ENCODE measurements around the gene ZNF274. TPM values are rescaled to one million over a fixed set of nuclear protein-coding genes. Genes with fewer than 3 reads are reported as not detected.

ZNF274 gene
- total and polyA plus RNA-seq, 9 donors, result 8.0 to 10.7 (median 9.0) TPM

GRCh38 chr19:58204566-58204965, 21.7 kb downstream of the ZNF274 start:
- Histone ChIP-seq H3K9me3 (replicated peaks; ENCODE audit: control insufficient read depth, low read depth, low read length) (peaks cover 93% of the 10 kb centered on the region), H3K4me1 (ENCODE audit: control insufficient read depth, insufficient read depth, low read length) (no peaks in the 10 kb centered on the region), H3K27me3 (ENCODE audit: control insufficient read depth, insufficient read depth, low read length) (peaks cover 2% of the 10 kb centered on the region), H3K36me3 (ENCODE audit: control insufficient read depth, insufficient read depth, low read length) (peaks cover 46% of the 10 kb centered on the region), H3K27ac (ENCODE audit: low read length) (no peak overlapping the region), H3K4me3 (ENCODE audit: low read length) (no peak overlapping the region)
- DNase-seq, result no peak
- 46% methylated on average over 4 of the region's 15 CpGs for WGBS (ENCODE audit: insufficient coverage)

- no peak for DNase-seq
- WGBS (ENCODE audit: insufficient coverage), result 100% methylated on average over 7 of the region's 8 CpGs
- Histone ChIP-seq H3K27ac (ENCODE audit: low read length) (no peak overlapping the region), H3K36me3 (ENCODE audit: control insufficient read depth, insufficient read depth, low read length) (peaks cover 71% of the 10 kb centered on the region), H3K4me3 (ENCODE audit: low read length) (no peak overlapping the region), H3K27me3 (ENCODE audit: control insufficient read depth, insufficient read depth, low read length) (peaks cover 2% of the 10 kb centered on the region), H3K4me1 (ENCODE audit: control insufficient read depth, insufficient read depth, low read length) (no peaks in the 10 kb centered on the region), H3K9me3 (replicated peaks; ENCODE audit: control insufficient read depth, low read depth, low read length) (peaks cover 95% of the 10 kb centered on the region)
These were observed 26.7 kb downstream of the ZNF274 start for GRCh38 chr19:58209577-58209976.

- peaks cover 59% of the 10 kb centered on the region for H3K36me3 ChIP-seq (ENCODE audit: control insufficient read depth, insufficient read depth, low read length)
- no peak for DNase-seq
These were observed 29.6 kb downstream of the ZNF274 start for GRCh38 chr19:58212336-58213074.

GRCh38 chr19:58213075-58213369, 30.2 kb downstream of the ZNF274 start:
- no peak overlapping the region for H3K27ac ChIP-seq (ENCODE audit: low read length)
- H3K4me1 ChIP-seq (ENCODE audit: control insufficient read depth, insufficient read depth, low read length), result no peaks in the 10 kb centered on the region
- no CpG with 5 or more reads among the region's 1 CpG for WGBS (ENCODE audit: insufficient coverage)
- no peak for DNase-seq
- peaks cover 54% of the 10 kb centered on the region for H3K36me3 ChIP-seq (ENCODE audit: control insufficient read depth, insufficient read depth, low read length)
- H3K4me3 ChIP-seq (ENCODE audit: low read length), result no peak overlapping the region
- H3K9me3 ChIP-seq (replicated peaks; ENCODE audit: control insufficient read depth, low read depth, low read length), result peaks cover 93% of the 10 kb centered on the region
- H3K27me3 ChIP-seq (ENCODE audit: control insufficient read depth, insufficient read depth, low read length), result no peaks in the 10 kb centered on the region

More at GRCh38 chr19:58212336-58213074, 29.6 kb downstream of the ZNF274 start:
- WGBS (ENCODE audit: insufficient coverage), result 97% methylated on average over 12 of the region's 17 CpGs
- Histone ChIP-seq H3K27ac (ENCODE audit: low read length) (no peak overlapping the region), H3K9me3 (replicated peaks; ENCODE audit: control insufficient read depth, low read depth, low read length) (peaks cover 93% of the 10 kb centered on the region), H3K4me3 (ENCODE audit: low read length) (no peak overlapping the region), H3K4me1 (ENCODE audit: control insufficient read depth, insufficient read depth, low read length) (no peaks in the 10 kb centered on the region), H3K27me3 (ENCODE audit: control insufficient read depth, insufficient read depth, low read length) (no peaks in the 10 kb centered on the region)

- Histone ChIP-seq H3K4me3 (ENCODE audit: low read length) (no peak overlapping the region), H3K4me1 (ENCODE audit: control insufficient read depth, insufficient read depth, low read length) (no peaks in the 10 kb centered on the region), H3K27ac (ENCODE audit: low read length) (no peak overlapping the region), H3K36me3 (ENCODE audit: control insufficient read depth, insufficient read depth, low read length) (peaks cover 16% of the 10 kb centered on the region), H3K9me3 (replicated peaks; ENCODE audit: control insufficient read depth, low read depth, low read length) (peaks cover 58% of the 10 kb centered on the region), H3K27me3 (ENCODE audit: control insufficient read depth, insufficient read depth, low read length) (no peaks in the 10 kb centered on the region)
- no peak for DNase-seq
- WGBS (ENCODE audit: insufficient coverage), result 51% methylated on average over 31 of the region's 34 CpGs
These were observed 34.2 kb downstream of the ZNF274 start for GRCh38 chr19:58217069-58217481.

GRCh38 chr19:58217607-58218391, 34.9 kb downstream of the ZNF274 start:
- H3K27ac ChIP-seq (ENCODE audit: low read length), result no peak overlapping the region
- WGBS (ENCODE audit: insufficient coverage), result 95% methylated on average over 19 of the region's 25 CpGs
- H3K27me3 ChIP-seq (ENCODE audit: control insufficient read depth, insufficient read depth, low read length), result no peaks in the 10 kb centered on the region
- H3K4me3 ChIP-seq (ENCODE audit: low read length), result no peak overlapping the region
- DNase-seq, result no peak
- H3K36me3 ChIP-seq (ENCODE audit: control insufficient read depth, insufficient read depth, low read length), result peaks cover 9% of the 10 kb centered on the region
- no peaks in the 10 kb centered on the region for H3K4me1 ChIP-seq (ENCODE audit: control insufficient read depth, insufficient read depth, low read length)
- H3K9me3 ChIP-seq (replicated peaks; ENCODE audit: control insufficient read depth, low read depth, low read length), result peaks cover 51% of the 10 kb centered on the region

- no peak overlapping the region for H3K4me3 ChIP-seq (ENCODE audit: low read length)
- no peaks in the 10 kb centered on the region for H3K27me3 ChIP-seq (ENCODE audit: control insufficient read depth, insufficient read depth, low read length)
- DNase-seq, result no peak
- H3K36me3 ChIP-seq (ENCODE audit: control insufficient read depth, insufficient read depth, low read length), result peaks cover 3% of the 10 kb centered on the region
- WGBS (ENCODE audit: insufficient coverage), result 54% methylated on average over 9 of the region's 9 CpGs
- no peak overlapping the region for H3K27ac ChIP-seq (ENCODE audit: low read length)
- H3K9me3 ChIP-seq (replicated peaks; ENCODE audit: control insufficient read depth, low read depth, low read length), result peaks cover 48% of the 10 kb centered on the region
- no peaks in the 10 kb centered on the region for H3K4me1 ChIP-seq (ENCODE audit: control insufficient read depth, insufficient read depth, low read length)
These were observed 36.0 kb downstream of the ZNF274 start for GRCh38 chr19:58218899-58219298.

GRCh38 chr19:58227964-58228584, 45.2 kb downstream of the ZNF274 start:
- peaks cover 33% of the 10 kb centered on the region for H3K36me3 ChIP-seq (ENCODE audit: control insufficient read depth, insufficient read depth, low read length)
- DNase-seq, result no peak
- H3K9me3 ChIP-seq (replicated peaks; ENCODE audit: control insufficient read depth, low read depth, low read length), result peaks cover 17% of the 10 kb centered on the region
- H3K27me3 ChIP-seq (ENCODE audit: control insufficient read depth, insufficient read depth, low read length), result no peaks in the 10 kb centered on the region
- peak overlapping the region; percentile 93 for H3K27ac ChIP-seq (ENCODE audit: low read length)
- WGBS (ENCODE audit: insufficient coverage), result 4% methylated on average over 23 of the region's 23 CpGs
- H3K4me3 ChIP-seq (ENCODE audit: low read length), result peak overlapping the region; percentile 94
- peaks cover 14% of the 10 kb centered on the region for H3K4me1 ChIP-seq (ENCODE audit: control insufficient read depth, insufficient read depth, low read length)

- peak; percentile 78 for DNase-seq
- Histone ChIP-seq H3K4me1 (ENCODE audit: control insufficient read depth, insufficient read depth, low read length) (peaks cover 14% of the 10 kb centered on the region), H3K27me3 (ENCODE audit: control insufficient read depth, insufficient read depth, low read length) (no peaks in the 10 kb centered on the region), H3K4me3 (ENCODE audit: low read length) (peak within 1 kb of the TSS; percentile 94), H3K27ac (ENCODE audit: low read length) (peak within 1 kb of the TSS; percentile 93), H3K36me3 (ENCODE audit: control insufficient read depth, insufficient read depth, low read length) (peaks cover 38% of the 10 kb centered on the region), H3K9me3 (replicated peaks; ENCODE audit: control insufficient read depth, low read depth, low read length) (peaks cover 15% of the 10 kb centered on the region)
- under 1% methylated on average over 60 of the region's 62 CpGs for WGBS (ENCODE audit: insufficient coverage)
These were observed 45.9 kb downstream of the ZNF274 start, which contains the start of gene ZNF544 for GRCh38 chr19:58228585-58229254. TSS of gene ZNF544 (plus strand) at chr19:58228914. CDS start at chr19:58244024, 15,110 bp downstream.

Data from muscle of leg (tissue), 11 donors.